HFFc6 (cell line): Measurements from ENCODE around the gene KMT5B. TPM values are rescaled to one million over a fixed set of nuclear protein-coding genes. Genes with fewer than 3 reads are reported as not detected.

Experiments
- DNase-seq: peaks from one replicate; pipeline ENCODE4 v3.0.0-alpha.2; 2018
- H3K27ac Mint-ChIP-seq: 2 replicates; pipeline ENCODE4 v1.8.0; 2020; ENCODE audit warnings: mild to moderate bottlenecking, mixed read lengths
- H3K27me3 Mint-ChIP-seq: 2 replicates; pipeline ENCODE4 v1.8.0; 2021; ENCODE audit warnings: mild to moderate bottlenecking, moderate library complexity, mixed read lengths; ENCODE audit not compliant: insufficient read depth
- H3K36me3 Mint-ChIP-seq: 2 replicates; pipeline ENCODE4 v1.8.0; 2021; ENCODE audit warnings: low read depth, mixed read lengths
- H3K4me1 Mint-ChIP-seq: 2 replicates; pipeline ENCODE4 v1.8.0; 2020; ENCODE audit warnings: low read depth, mixed read lengths
- H3K4me3 Mint-ChIP-seq: 2 replicates; pipeline ENCODE4 v1.8.0; 2020; ENCODE audit warnings: mild to moderate bottlenecking, moderate library complexity, mixed read lengths
- H3K9me3 Mint-ChIP-seq: 2 replicates; pipeline ENCODE4 v1.8.0; 2020; ENCODE audit warnings: mild to moderate bottlenecking, mixed read lengths
- total RNA-seq, 6 experiments: library from RNA; stranded (reverse); fragmentation: NEBNext Ultra II Directional; extraction: Animal tissue kit (Norgen Biotek cat#: 25700); gene quantifications; 2 replicates in 1 of 6; 3 replicates in 5 of 6; pipeline ENCODE4 v1.2.3, GENCODE V29; 2021
- TF ChIP-seq, protein P1 (sequence below): fragments of 200-600 bp; sonication (generic); IDR thresholded peaks from 2 replicates; pipeline ENCODE4 v1.5.0; 2021; ENCODE audit warnings: antibody characterized with exemption, mild to moderate bottlenecking

KMT5B gene
- total RNA-seq, 6 experiments from 2014 or later, result 20.3 to 23.7 (median 22.4) TPM

GRCh38 chr11:68215524-68216170 lies 2.6 kb upstream of the KMT5B start:
- Mint-ChIP-seq H3K27me3 (peaks cover 17% of the 10 kb centered on the region), H3K27ac (no peak overlapping the region)

DNA sequence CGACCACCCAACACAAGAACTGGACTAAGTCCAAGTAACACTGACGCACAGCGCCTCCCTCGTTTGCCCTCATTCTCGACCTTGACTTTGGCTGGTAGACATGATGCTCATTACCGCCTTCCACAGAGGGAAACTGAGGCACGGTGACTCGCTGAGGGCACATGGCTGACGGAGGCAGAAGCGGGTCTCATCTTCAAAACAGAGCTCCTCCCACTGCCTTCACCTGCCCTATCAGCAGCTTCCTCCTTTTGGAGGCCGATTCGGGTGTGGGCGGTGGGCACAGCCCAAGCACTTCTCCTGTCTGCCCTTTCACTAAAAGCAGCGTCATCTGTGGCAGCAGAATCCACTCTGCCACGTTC lies 2.0 kb upstream of the KMT5B start:
- H3K27me3 Mint-ChIP-seq, result peaks cover 15% of the 10 kb centered on the region
- DNase-seq, result no peak
- H3K27ac Mint-ChIP-seq, result no peak overlapping the region
- TF ChIP-seq, protein P1, sequence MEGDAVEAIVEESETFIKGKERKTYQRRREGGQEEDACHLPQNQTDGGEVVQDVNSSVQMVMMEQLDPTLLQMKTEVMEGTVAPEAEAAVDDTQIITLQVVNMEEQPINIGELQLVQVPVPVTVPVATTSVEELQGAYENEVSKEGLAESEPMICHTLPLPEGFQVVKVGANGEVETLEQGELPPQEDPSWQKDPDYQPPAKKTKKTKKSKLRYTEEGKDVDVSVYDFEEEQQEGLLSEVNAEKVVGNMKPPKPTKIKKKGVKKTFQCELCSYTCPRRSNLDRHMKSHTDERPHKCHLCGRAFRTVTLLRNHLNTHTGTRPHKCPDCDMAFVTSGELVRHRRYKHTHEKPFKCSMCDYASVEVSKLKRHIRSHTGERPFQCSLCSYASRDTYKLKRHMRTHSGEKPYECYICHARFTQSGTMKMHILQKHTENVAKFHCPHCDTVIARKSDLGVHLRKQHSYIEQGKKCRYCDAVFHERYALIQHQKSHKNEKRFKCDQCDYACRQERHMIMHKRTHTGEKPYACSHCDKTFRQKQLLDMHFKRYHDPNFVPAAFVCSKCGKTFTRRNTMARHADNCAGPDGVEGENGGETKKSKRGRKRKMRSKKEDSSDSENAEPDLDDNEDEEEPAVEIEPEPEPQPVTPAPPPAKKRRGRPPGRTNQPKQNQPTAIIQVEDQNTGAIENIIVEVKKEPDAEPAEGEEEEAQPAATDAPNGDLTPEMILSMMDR, result no peak
- H3K9me3 Mint-ChIP-seq, result no peaks in the 10 kb centered on the region
- peak overlapping the region; percentile 56 for H3K4me3 Mint-ChIP-seq
- peaks cover 29% of the 10 kb centered on the region for H3K4me1 Mint-ChIP-seq
- H3K36me3 Mint-ChIP-seq, result no peaks in the 10 kb centered on the region

More at GRCh38 chr11:68215524-68216170, 2.6 kb upstream of the KMT5B start:
- H3K4me3 Mint-ChIP-seq, result peak overlapping the region; percentile 56
- TF ChIP-seq, protein P1, result no peak
- no peaks in the 10 kb centered on the region for H3K36me3 Mint-ChIP-seq
- H3K9me3 Mint-ChIP-seq, result no peaks in the 10 kb centered on the region
- H3K4me1 Mint-ChIP-seq, result peaks cover 24% of the 10 kb centered on the region
- no peak for DNase-seq

- Mint-ChIP-seq H3K4me3 (peak overlapping the region; percentile 75), H3K36me3 (no peaks in the 10 kb centered on the region), H3K27me3 (peaks cover 9% of the 10 kb centered on the region), H3K4me1 (peaks cover 30% of the 10 kb centered on the region), H3K27ac (no peak overlapping the region), H3K9me3 (no peaks in the 10 kb centered on the region)
- no peak for DNase-seq
- TF ChIP-seq, protein P1, result no peak
These were observed 1.3 kb upstream of the KMT5B start for GRCh38 chr11:68214173-68215086.

DNA sequence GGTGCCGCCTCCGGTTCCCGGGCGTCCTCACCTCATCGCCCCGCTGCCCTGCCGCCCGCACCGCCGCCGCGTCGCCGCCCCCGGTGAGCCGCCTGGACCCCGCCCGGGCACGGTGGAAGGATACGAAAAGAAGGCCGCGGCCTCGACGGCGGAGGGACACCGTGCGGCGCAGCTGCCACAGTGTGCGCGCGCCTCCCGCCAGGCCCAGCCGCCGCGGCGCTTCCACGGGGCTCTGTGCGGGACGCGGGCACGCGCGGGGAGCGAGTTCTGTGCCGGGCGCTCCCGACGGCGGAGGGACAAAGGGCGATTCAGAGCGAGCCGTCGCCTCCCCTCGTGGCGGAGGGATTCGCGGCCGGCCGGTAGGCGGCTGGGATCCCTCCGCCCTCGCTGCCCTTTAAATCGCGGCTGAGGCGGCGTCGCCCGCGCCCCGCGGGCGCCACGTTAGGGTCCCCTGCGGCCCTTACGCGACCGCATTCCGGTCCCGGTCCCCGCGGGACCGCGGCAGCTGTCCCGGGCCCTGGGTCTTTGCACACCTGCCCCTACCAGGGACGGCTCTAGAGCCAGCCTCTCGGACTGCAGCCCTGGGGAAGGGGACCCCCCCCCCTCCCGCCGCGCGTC lies 568 bp upstream of the KMT5B start:
- Mint-ChIP-seq H3K27me3 (peaks cover 7% of the 10 kb centered on the region), H3K4me1 (peaks cover 37% of the 10 kb centered on the region), H3K36me3 (no peaks in the 10 kb centered on the region), H3K9me3 (no peaks in the 10 kb centered on the region), H3K27ac (peak overlapping the region; percentile 36), H3K4me3 (peak overlapping the region; percentile 75)
- TF ChIP-seq, protein P1, result peak; percentile 51
- peak; percentile 90 for DNase-seq

DNA sequence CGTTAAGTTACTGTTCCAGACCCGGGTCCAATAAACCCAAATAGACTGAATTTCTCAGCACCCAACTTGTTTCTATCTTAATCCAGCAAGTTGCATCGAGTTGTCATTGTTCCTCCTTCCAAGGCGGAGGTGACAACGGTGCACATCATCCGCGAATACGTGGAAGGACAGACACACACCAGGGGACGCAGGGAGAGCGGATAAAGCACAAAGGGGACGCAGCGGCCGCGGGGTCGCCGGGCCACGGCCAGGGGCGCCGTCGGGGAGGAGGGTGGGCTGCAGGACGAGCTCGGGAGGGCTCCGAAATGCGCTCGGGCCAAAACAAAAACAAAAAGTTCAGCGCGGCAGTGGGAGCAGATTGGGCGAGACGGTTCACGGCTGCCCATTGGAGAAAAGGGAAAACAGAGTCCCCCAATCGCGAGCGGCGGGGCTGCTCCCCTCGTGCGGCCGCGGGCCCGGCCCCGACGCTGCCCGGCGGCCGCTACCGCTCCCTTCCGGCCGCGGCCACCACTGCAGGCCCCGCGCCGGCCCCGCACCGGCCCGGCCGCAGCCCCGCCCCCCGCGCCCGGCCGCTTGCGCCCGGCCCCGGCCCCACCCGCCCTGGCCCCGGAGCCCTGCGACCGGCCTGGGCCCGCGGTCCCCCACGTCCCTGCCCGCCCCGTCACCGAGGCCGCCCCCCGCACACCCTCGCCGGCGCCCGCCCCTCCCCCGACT lies 518 bp downstream of the KMT5B start:
- H3K27me3 Mint-ChIP-seq, result peaks cover 7% of the 10 kb centered on the region
- no peaks in the 10 kb centered on the region for H3K9me3 Mint-ChIP-seq
- H3K4me3 Mint-ChIP-seq, result peak overlapping the region; percentile 98
- TF ChIP-seq, protein P1, result peak; percentile 44
- peak overlapping the region; percentile 89 for H3K27ac Mint-ChIP-seq
- H3K4me1 Mint-ChIP-seq, result peaks cover 37% of the 10 kb centered on the region
- no peaks in the 10 kb centered on the region for H3K36me3 Mint-ChIP-seq
- DNase-seq, result peak; percentile 67
